HG03045 (cell line): ENCODE measurements around the gene TECTB.
"Not testable (repeated sequence)": the region's sequence is repeated elsewhere in the genome, so short reads cannot be mapped to it uniquely, and the experiment has no call there.

Experiments
- ATAC-seq: cut with Tn5 transposase; IDR thresholded peaks from one replicate; pipeline ENCODE4 v1.9.1; 2021; ENCODE audit warnings: mild to moderate bottlenecking, moderate library complexity; ENCODE audit not compliant: unreplicated experiment

Gene TECTB

DNA sequence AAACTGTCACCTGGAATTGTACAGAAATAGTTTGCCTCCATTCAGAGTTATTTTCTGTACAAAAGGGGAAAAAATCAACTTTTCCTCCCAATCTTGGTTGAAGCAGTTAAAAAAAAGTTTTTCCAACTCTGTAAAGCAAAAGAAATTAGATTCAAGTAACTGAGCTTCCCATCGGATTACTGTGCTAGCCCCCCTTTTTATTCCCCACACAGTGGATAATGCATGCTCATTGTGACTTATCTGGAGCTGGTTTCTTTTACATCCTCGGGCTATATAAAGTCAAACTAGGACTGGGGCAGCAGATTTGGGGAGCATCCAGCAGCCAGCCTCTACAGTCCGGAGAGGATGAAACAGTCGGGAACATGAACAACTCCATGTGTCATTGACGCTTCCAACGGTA is at the start of gene TECTB:
Gene TECTB (plus strand): TSS at position 301 of the 400 bp plus-strand sequence. CDS start 335 bp downstream, outside the sequence.
- no peak for ATAC-seq

- no peak for ATAC-seq
These were observed 48.1 kb upstream of the TECTB start for GRCh38 chr10:112235141-112235540.

DNA sequence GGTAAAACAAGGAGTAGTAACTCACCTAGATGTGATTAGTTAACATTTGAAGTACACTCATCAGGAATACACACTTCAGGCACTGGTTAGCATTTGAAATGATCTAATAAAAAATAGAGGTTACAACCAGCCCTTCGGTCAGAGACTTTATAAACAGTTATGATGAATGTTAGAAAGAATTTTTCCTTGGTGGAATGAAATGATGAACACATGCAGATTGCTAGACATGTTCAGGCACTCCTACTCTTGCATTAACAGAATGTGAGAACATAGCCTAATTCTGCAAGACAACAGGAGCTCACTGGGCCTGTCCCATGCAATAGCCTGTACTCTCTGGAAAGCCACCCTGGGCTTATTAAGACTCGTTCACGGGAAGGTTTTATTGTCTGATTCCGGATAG is 47.3 kb upstream of the TECTB start:
- no peak for ATAC-seq

- ATAC-seq = no peak
These were observed 46.7 kb upstream of the TECTB start for GRCh38 chr10:112236486-112236885.

DNA sequence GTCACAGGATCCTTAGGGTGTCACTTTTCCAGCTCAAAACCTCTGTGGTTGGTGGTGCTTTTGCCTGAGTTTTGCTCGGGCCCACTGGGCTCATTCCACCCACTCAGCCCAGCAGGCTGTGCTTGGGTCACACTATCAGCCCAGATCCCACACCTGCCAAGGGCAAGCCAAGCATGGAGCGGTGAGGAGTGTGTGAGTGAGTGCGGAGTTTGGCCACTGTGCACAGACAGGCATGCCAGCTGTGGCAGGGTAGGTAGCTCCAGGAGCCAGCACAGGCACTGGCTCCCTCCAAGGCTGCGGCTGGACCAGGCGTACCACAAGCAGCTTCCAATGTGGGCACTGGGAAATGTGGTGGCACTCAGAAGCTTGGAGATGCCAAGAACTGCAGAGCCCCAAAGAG is 43.9 kb upstream of the TECTB start:
- no peak for ATAC-seq

GRCh38 chr10:112240441-112240840 is 42.8 kb upstream of the TECTB start:
- no peak for ATAC-seq

GRCh38 chr10:112241651-112242341 is 41.4 kb upstream of the TECTB start:
- ATAC-seq = no peak

GRCh38 chr10:112242769-112243168 is 40.4 kb upstream of the TECTB start:
- no peak for ATAC-seq

- no peak for ATAC-seq
These were observed 39.5 kb upstream of the TECTB start for GRCh38 chr10:112243713-112244112.

- no peak for ATAC-seq
These were observed 39.0 kb upstream of the TECTB start for GRCh38 chr10:112244197-112244596.

DNA sequence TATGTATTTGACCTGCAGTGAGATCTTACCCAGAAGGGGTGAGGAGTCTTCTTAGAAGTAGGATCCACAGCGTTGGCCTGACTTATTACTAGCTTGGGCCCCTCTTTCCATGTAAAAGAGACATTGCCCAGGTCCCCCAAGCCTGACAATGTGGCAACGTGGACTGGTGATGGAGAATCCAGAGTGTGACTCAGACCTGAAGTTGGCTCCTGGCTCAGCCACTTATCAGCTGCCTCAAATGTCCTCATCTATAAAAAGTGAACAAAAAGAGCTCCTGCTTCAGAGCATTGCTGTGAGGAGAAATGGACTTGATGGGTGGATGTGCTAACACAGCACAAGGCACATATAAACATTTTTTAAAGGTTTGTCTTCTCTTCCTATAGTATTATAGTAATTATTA is 35.4 kb upstream of the TECTB start:
- ATAC-seq = no peak

- no peak for ATAC-seq
These were observed 34.5 kb upstream of the TECTB start for GRCh38 chr10:112248584-112249295.

- no peak for ATAC-seq
These were observed 33.5 kb upstream of the TECTB start for GRCh38 chr10:112249722-112250121.

- ATAC-seq = no peak
These were observed 32.6 kb upstream of the TECTB start for GRCh38 chr10:112250555-112250954.

DNA sequence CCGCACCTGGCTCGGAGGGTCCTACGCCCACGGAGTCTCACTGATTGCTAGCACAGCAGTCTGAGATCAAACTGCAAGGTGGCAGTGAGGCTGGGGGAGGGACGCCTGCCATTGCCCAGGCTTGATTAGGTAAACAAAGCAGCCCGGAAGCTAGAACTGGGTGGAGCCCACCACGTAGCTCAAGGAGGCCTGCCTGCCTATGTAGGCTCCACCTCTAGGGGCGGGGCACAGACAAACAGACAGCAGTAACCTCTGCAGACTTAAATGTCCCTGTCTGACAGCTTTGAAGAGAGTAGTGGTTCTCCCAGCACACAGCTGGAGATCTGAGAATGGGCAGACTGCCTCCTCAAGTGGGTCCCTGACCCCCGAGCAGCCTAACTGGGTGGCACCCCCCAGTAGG is 32.0 kb upstream of the TECTB start:
- not testable (repeated sequence) for ATAC-seq

DNA sequence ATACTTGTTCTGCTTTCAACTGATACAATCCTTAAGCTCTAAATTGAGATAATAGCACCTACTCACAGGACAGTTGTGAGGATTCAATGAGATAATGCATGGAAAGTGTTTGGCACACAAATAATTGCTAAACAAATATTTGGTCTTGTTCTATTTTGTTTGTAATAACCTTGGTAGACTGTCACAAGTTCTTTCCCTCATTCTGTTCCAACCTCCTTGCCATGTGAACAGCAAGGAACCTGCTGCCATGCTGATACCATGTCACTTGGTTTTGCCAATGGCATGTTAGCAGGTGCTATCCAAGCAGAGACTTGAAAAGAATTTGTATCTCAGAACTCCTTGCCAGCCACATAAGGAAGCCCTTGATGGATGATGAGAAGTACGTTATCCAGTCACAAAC is 24.8 kb upstream of the TECTB start:
- no peak for ATAC-seq

- no peak for ATAC-seq
These were observed 23.5 kb upstream of the TECTB start for GRCh38 chr10:112259688-112260087.

DNA sequence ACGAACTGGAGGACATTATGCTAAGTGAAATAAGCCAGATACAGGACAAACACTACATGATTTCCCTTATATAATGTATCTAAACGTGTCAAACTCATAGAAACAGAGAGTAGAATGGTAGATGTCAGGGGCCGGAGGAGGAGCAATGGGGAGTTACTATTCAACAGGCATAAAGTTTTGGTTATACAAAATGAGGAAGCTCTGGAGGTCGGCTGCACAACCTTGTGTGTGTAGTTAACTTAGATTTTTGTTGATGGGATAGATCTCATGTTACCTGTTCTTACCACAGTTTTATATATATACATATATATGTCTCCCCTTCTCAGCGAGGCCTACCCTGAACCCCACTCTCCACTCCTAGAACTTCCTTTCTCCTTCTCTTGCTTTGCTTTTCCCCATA is 22.4 kb upstream of the TECTB start:
- ATAC-seq = no peak

DNA sequence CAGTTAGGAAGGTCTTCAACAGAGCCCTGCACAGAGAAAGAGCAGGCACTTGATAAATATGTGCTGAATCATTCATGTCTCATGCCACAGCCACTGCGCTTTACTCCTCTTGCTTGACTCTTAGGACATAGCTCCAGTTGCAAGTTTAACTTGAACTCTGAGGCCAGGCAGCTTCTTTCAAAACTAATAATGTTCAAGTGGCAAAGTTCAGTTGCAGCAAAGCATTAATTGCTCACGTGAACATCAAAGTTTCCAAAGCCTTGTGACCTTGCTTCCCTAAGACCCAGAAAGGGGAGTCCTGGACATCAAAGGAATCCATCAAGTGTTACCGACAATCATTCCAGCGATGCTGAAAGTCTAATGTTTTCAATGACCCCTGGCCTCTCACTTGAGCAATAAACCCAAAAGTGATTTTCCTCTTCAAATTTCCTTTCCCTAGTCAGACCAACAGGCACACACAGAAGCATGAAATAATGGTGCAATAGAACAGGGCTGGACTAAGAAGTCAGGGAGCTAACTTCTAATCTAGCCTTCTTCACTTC is 21.8 kb upstream of the TECTB start:
- ATAC-seq = no peak

DNA sequence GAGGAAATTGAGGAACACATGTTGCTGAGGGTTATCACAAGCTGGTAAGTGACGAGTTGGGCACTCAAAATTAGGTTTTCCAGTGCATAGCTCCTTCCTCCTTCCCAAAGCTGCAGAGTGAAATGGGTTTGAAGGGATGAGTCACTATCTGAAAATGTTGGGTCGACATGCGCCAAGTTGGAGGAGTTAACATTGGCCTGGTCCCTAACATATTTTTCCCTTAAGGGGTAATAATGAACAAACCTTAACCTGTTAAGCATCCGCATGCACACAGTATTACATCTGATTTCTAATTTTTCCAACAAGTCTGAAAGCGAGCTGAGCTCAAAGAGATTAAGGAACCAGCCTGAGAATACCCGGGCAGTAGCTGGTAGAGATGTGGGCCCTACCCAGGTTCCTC is 20.7 kb upstream of the TECTB start:
- ATAC-seq = no peak

GRCh38 chr10:112265745-112266144 is 17.5 kb upstream of the TECTB start:
- no peak for ATAC-seq

DNA sequence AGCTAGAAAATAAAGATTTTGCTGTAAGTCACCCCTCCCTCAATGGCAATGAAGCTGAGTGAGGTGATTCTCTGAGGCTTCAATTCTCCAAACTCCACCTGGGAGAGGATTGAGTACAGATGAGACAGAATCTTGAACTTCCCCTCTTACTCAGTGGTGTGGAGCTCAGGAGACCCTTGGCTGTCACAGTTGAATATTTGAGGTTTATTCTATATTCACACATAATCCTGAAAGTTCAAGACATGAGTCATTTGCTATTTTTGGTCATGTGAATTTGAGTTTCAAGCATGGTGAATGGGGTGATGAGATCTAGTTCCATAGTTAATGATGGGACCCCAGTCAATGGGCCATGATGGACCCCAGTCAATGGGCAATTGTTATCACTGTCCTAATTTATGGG is 13.9 kb upstream of the TECTB start:
- no peak for ATAC-seq
